Upper lobe of left lung (tissue), 4 donors: Measurements from ENCODE around the gene C1orf198.

Experiments used
- EP300 ChIP-seq, 4 donors: sonication (generic); formaldehyde crosslinking; IDR thresholded peaks; one replicate each; pipeline ENCODE4 v1.5.1; 2017; ENCODE audit warnings: antibody characterized with exemption in 4 of 4, control low read depth in 2 of 4
- POLR2A ChIP-seq, 4 donors: fragments of 450-650 bp; IDR thresholded peaks; one replicate each; pipeline ENCODE4 v1.5.1; 2016 to 2017; ENCODE audit warnings: antibody characterized with exemption in 4 of 4, mild to moderate bottlenecking in 2 of 4
- POLR2AphosphoS5 ChIP-seq, 2 donors: sonication (generic); formaldehyde crosslinking; IDR thresholded peaks; one replicate each; pipeline ENCODE4 v1.5.1; 2017; ENCODE audit warnings: antibody characterized with exemption in 2 of 2
- TF ChIP-seq, protein P1 (sequence below), 6 experiments: fragments of 450-650 bp in 4 of 6; fragments of 200-600 bp in 2 of 6; sonication (generic) in 2 of 6; IDR thresholded peaks; one replicate each; pipeline ENCODE4 v1.5.1; 2016 to 2019; ENCODE audit warnings: antibody characterized with exemption in 6 of 6

DNA sequence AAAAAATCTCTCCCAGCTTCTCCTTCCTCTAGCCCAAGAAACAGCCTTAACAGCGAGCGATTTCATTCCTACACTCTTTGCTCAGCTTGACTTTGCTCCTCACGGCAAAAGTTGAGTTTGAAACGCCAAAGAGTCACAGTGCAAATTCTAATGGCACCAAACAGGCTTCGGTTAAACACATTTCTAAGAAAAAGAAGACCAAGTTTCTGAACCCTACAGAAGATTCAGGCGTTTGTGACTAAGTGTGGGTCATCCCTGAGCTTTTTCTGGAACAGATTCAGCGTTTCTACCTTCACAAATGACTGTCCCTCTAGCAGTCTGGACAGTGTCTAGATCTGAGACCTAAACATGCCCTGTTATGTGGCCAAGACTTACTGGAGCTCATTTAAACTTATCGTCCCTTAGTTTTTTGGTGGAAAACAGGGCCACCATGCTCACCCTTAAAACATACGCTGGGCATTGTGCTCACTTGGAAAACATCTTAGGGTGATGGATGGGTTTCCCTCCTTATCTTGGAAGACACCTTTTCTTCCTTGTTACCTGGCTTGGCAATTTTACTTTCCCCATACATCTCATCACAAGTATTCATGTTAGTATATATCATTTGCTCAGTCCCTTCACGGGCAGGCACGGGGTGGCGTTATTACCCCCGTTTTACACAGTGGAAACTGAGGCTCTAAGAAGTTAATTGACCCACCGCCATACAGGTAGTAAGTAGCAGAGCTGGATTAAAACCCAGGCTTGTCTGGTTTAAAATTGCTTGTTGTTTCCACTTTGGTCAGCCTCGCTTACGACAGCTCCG lies 1.0 kb downstream of the C1orf198 start:
- TF ChIP-seq POLR2AphosphoS5 (IDR thresholded peaks at IDR 0.05) (no peak), POLR2A (IDR thresholded peaks at IDR 0.05) (no peak), EP300 (IDR thresholded peaks at IDR 0.05) (no peak)
- TF ChIP-seq, protein P1, sequence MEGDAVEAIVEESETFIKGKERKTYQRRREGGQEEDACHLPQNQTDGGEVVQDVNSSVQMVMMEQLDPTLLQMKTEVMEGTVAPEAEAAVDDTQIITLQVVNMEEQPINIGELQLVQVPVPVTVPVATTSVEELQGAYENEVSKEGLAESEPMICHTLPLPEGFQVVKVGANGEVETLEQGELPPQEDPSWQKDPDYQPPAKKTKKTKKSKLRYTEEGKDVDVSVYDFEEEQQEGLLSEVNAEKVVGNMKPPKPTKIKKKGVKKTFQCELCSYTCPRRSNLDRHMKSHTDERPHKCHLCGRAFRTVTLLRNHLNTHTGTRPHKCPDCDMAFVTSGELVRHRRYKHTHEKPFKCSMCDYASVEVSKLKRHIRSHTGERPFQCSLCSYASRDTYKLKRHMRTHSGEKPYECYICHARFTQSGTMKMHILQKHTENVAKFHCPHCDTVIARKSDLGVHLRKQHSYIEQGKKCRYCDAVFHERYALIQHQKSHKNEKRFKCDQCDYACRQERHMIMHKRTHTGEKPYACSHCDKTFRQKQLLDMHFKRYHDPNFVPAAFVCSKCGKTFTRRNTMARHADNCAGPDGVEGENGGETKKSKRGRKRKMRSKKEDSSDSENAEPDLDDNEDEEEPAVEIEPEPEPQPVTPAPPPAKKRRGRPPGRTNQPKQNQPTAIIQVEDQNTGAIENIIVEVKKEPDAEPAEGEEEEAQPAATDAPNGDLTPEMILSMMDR (IDR thresholded peaks at IDR 0.05): no peak
